Limb (tissue), 2 donors: ENCODE results near the gene KLHL1.

Experiments used
- DNase-seq, 2 donors: peaks; one replicate each; pipeline ENCODE4 v3.0.0-alpha.2; 2016; ENCODE audit errors: extremely low spot score in 2 of 2

Gene KLHL1

GRCh38 chr13:70022646-70023045, 85.6 kb downstream of the KLHL1 start:
- DNase-seq = no peak

- DNase-seq = no peak
Measured at GRCh38 chr13:70016116-70016515, 92.1 kb downstream of the KLHL1 start.

- no peak for DNase-seq
Measured at GRCh38 chr13:70014337-70014736, 93.9 kb downstream of the KLHL1 start.

- DNase-seq = no peak
Measured at GRCh38 chr13:69999875-70000274, 108.4 kb downstream of the KLHL1 start.

GRCh38 chr13:69997061-69997460, 111.2 kb downstream of the KLHL1 start:
- no peak for DNase-seq

GRCh38 chr13:69980799-69981198, 127.5 kb downstream of the KLHL1 start:
- no peak for DNase-seq

- no peak for DNase-seq
Measured at GRCh38 chr13:69975496-69975895, 132.8 kb downstream of the KLHL1 start.

GRCh38 chr13:69970520-69970919, 137.7 kb downstream of the KLHL1 start:
- DNase-seq = no peak

GRCh38 chr13:69959046-69959445, 149.2 kb downstream of the KLHL1 start:
- no peak for DNase-seq

- DNase-seq = no peak
Measured at GRCh38 chr13:69956839-69957238, 151.4 kb downstream of the KLHL1 start.

GRCh38 chr13:69956349-69956748, 151.9 kb downstream of the KLHL1 start:
- no peak for DNase-seq

- no peak for DNase-seq
Measured at GRCh38 chr13:69955271-69955670, 153.0 kb downstream of the KLHL1 start.

GRCh38 chr13:69951412-69951811, 156.8 kb downstream of the KLHL1 start:
- DNase-seq = no peak

- no peak for DNase-seq
Measured at GRCh38 chr13:69950160-69950559, 158.1 kb downstream of the KLHL1 start.

GRCh38 chr13:69948016-69948415, 160.2 kb downstream of the KLHL1 start:
- DNase-seq = no peak

- no peak for DNase-seq
Measured at GRCh38 chr13:69947582-69947981, 160.7 kb downstream of the KLHL1 start.

- DNase-seq = peak in 1 of 2 donors; percentile 19
Measured at GRCh38 chr13:69946511-69946910, 161.7 kb downstream of the KLHL1 start.

GRCh38 chr13:69935043-69935442, 173.2 kb downstream of the KLHL1 start:
- no peak for DNase-seq

GRCh38 chr13:69928262-69928661, 180.0 kb downstream of the KLHL1 start:
- DNase-seq = no peak

- DNase-seq = no peak
Measured at GRCh38 chr13:69921156-69921555, 187.1 kb downstream of the KLHL1 start.

GRCh38 chr13:69912630-69913029, 195.6 kb downstream of the KLHL1 start:
- DNase-seq = no peak

- DNase-seq = no peak
Measured at GRCh38 chr13:69910800-69911199, 197.5 kb downstream of the KLHL1 start.

- DNase-seq = no peak
Measured at GRCh38 chr13:69904784-69905183, 203.5 kb downstream of the KLHL1 start.

GRCh38 chr13:69903081-69903480, 205.2 kb downstream of the KLHL1 start:
- DNase-seq = peak in 1 of 2 donors; percentile 12
